ENCODE measurements around the gene PGS1. TPM values are rescaled to one million over a fixed set of nuclear protein-coding genes. Genes with fewer than 3 reads are reported as not detected.

Gene PGS1
- total RNA-seq, 1 donor from 2014 or later = 41.8 TPM

DNA sequence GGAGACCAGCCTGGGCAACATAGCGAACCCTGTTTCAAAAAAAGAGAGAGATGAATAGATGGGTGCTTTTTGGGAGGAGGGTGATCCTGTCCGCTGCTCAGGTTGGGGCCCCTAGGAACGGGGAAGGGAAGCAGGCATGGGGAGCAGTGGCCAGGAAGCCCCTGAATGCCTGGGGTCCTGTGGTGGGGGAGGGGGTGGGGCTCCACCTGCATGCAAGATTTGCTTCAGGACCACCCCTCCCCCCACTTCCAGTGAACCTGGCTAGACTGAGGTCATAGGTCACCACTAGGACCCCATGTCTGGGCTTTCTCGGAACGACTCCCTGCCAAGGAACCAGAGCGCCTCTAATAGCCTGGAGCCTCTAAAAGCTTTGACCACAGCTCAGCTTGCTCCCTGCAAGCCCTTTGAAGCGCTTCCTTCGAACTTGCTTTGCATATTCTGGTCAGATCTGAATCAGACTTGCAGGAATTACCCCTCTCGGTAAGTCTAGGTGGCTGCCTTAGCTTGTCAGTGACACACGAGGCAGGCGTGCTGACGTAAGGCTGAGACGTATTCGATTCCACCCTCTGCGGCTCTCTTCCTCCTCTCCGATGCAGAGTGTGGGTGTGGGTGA lies 22.2 kb upstream of the PGS1 start:
- no peaks in the 10 kb centered on the region for H3K9me3 ChIP-seq
- no peaks in the 10 kb centered on the region for H3K27me3 ChIP-seq
- peaks cover 11 to 29% of the 10 kb centered on the region in 2 donors for H3K36me3 ChIP-seq
- DNase-seq (ENCODE audit: low spot score in 2 of 2) = peak in 1 of 2 donors; percentile 81
- peak overlapping the region; percentile 78 to 98 for H3K27ac ChIP-seq
- H3K4me1 ChIP-seq = peaks cover 10 to 70% of the 10 kb centered on the region in 2 donors
- H3K4me3 ChIP-seq = peak overlapping the region in 1 of 2 donors; percentile 90
- TF ChIP-seq, protein P1, sequence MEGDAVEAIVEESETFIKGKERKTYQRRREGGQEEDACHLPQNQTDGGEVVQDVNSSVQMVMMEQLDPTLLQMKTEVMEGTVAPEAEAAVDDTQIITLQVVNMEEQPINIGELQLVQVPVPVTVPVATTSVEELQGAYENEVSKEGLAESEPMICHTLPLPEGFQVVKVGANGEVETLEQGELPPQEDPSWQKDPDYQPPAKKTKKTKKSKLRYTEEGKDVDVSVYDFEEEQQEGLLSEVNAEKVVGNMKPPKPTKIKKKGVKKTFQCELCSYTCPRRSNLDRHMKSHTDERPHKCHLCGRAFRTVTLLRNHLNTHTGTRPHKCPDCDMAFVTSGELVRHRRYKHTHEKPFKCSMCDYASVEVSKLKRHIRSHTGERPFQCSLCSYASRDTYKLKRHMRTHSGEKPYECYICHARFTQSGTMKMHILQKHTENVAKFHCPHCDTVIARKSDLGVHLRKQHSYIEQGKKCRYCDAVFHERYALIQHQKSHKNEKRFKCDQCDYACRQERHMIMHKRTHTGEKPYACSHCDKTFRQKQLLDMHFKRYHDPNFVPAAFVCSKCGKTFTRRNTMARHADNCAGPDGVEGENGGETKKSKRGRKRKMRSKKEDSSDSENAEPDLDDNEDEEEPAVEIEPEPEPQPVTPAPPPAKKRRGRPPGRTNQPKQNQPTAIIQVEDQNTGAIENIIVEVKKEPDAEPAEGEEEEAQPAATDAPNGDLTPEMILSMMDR (IDR thresholded peaks at IDR 0.05) = no peak
- intact Hi-C loops (cut with DNase I) = no loop called here

DNA sequence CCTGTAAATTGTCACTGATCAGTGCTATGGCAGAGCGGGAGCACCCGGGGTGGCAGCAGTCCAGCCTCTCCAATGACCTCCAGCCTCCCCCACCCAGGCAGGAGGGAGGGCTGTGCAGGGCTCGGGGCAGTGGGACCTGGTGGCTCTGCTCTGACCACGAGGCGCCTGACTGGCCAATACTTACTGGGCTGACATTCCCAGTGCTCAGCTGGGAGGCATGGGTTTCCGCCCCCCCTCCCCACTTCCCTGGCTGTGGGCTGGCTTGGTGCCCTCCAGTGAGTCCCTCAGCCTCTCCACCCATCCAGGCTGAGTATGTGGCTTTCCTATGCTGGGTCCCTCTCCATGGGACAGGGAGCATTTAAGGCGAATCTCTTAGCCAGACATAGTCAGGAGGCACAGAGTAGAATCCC lies 21.3 kb upstream of the PGS1 start:
- peaks cover 10 to 60% of the 10 kb centered on the region in 2 donors for H3K4me1 ChIP-seq
- TF ChIP-seq, protein P1 (IDR thresholded peaks at IDR 0.05) = no peak
- H3K36me3 ChIP-seq = peaks cover 11 to 29% of the 10 kb centered on the region in 2 donors
- no peaks in the 10 kb centered on the region for H3K9me3 ChIP-seq
- DNase-seq (ENCODE audit: low spot score in 2 of 2) = peak in 1 of 2 donors; percentile 79
- intact Hi-C loops (cut with DNase I) = no loop called here
- no peaks in the 10 kb centered on the region for H3K27me3 ChIP-seq
- peak overlapping the region; percentile 95 to 97 for H3K27ac ChIP-seq
- peak overlapping the region; percentile 83 to 90 for H3K4me3 ChIP-seq

- Histone ChIP-seq H3K4me1 (peaks cover 7 to 55% of the 10 kb centered on the region in 2 donors), H3K36me3 (peaks cover 11 to 29% of the 10 kb centered on the region in 2 donors), H3K9me3 (no peaks in the 10 kb centered on the region), H3K27ac (peak overlapping the region; percentile 95 to 97), H3K27me3 (no peaks in the 10 kb centered on the region), H3K4me3 (peak overlapping the region; percentile 83 to 90)
- TF ChIP-seq, protein P1 (IDR thresholded peaks at IDR 0.05) = no peak
- no peak for DNase-seq (ENCODE audit: low spot score in 2 of 2)
- intact Hi-C loops (cut with DNase I) = no loop called here
Measured at GRCh38 chr17:78357672-78358537, 20.5 kb upstream of the PGS1 start.

GRCh38 chr17:78358538-78359320 lies 19.7 kb upstream of the PGS1 start:
- Histone ChIP-seq H3K27me3 (no peaks in the 10 kb centered on the region), H3K4me1 (peaks cover 7 to 49% of the 10 kb centered on the region in 2 donors), H3K36me3 (peaks cover 11 to 29% of the 10 kb centered on the region in 2 donors), H3K27ac (peak overlapping the region; percentile 95 to 97), H3K4me3 (peak overlapping the region; percentile 83 to 90), H3K9me3 (no peaks in the 10 kb centered on the region)
- no peak for DNase-seq (ENCODE audit: low spot score in 2 of 2)
- intact Hi-C loops (cut with DNase I) = no loop called here
- TF ChIP-seq, protein P1 (IDR thresholded peaks at IDR 0.05) = no peak

DNA sequence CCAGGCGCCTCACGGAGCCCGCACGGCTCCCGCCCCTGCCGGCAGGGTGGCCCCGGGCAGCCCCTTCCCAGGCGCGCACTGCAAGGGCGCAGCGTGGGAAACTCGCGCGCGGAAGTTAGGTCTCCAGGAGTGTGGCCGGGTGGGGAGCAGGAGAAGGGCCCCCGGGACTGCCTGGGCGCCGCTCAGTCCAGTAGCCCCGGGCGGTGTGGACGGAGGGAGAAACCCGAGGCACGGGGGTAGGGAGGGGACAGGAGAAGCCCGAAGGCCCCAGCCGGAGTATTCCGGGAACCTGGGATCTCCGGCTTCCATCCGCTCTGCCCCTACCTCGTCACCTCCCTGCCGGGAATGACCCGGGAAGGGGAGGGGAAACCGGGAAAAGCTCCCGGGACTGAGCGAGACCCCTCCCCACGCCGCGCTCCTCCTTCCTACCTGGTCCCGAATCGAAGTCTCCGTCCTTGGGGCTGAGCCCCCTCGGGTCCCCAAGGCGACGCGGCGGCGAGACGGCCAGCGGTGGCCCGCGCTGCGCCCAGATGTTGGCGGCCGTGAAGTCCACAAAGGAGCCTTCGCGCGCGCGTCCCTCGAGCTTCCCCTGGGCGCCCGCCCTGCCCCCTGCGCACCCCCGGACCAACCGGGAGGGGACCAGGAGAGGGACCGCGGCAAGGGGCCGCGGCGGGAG lies 19.0 kb upstream of the PGS1 start:
- H3K9me3 ChIP-seq = no peaks in the 10 kb centered on the region
- peak in 1 of 2 donors; percentile 82 for DNase-seq (ENCODE audit: low spot score in 2 of 2)
- peak overlapping the region; percentile 83 to 90 for H3K4me3 ChIP-seq
- intact Hi-C loops (cut with DNase I) = no loop called here
- H3K27me3 ChIP-seq = no peaks in the 10 kb centered on the region
- peaks cover 7 to 42% of the 10 kb centered on the region in 2 donors for H3K4me1 ChIP-seq
- TF ChIP-seq, protein P1 (IDR thresholded peaks at IDR 0.05) = no peak
- H3K36me3 ChIP-seq = peaks cover 11 to 29% of the 10 kb centered on the region in 2 donors
- H3K27ac ChIP-seq = peak overlapping the region; percentile 95 to 97

All from ascending aorta (tissue), 2 donors.